HFFc6 (cell line): ENCODE measurements around the gene NHSL2. TPM values are rescaled to one million over a fixed set of nuclear protein-coding genes. Genes with fewer than 3 reads are reported as not detected.

Experiments used
- DNase-seq: peaks from one replicate; pipeline ENCODE4 v3.0.0-alpha.2; 2018
- H3K27ac Mint-ChIP-seq: 2 replicates; pipeline ENCODE4 v1.8.0; 2020; ENCODE audit warnings: mild to moderate bottlenecking, mixed read lengths
- H3K27me3 Mint-ChIP-seq: 2 replicates; pipeline ENCODE4 v1.8.0; 2021; ENCODE audit warnings: mild to moderate bottlenecking, moderate library complexity, mixed read lengths; ENCODE audit not compliant: insufficient read depth
- H3K36me3 Mint-ChIP-seq: 2 replicates; pipeline ENCODE4 v1.8.0; 2021; ENCODE audit warnings: low read depth, mixed read lengths
- H3K4me1 Mint-ChIP-seq: 2 replicates; pipeline ENCODE4 v1.8.0; 2020; ENCODE audit warnings: low read depth, mixed read lengths
- H3K4me3 Mint-ChIP-seq: 2 replicates; pipeline ENCODE4 v1.8.0; 2020; ENCODE audit warnings: mild to moderate bottlenecking, moderate library complexity, mixed read lengths
- H3K9me3 Mint-ChIP-seq: 2 replicates; pipeline ENCODE4 v1.8.0; 2020; ENCODE audit warnings: mild to moderate bottlenecking, mixed read lengths
- total RNA-seq, 6 experiments: library from RNA; stranded (reverse); fragmentation: NEBNext Ultra II Directional; extraction: Animal tissue kit (Norgen Biotek cat#: 25700); gene quantifications; 2 replicates in 1 of 6; 3 replicates in 5 of 6; pipeline ENCODE4 v1.2.3, GENCODE V29; 2021
- TF ChIP-seq, protein P1 (sequence below): fragments of 200-600 bp; sonication (generic); IDR thresholded peaks from 2 replicates; pipeline ENCODE4 v1.5.0; 2021; ENCODE audit warnings: antibody characterized with exemption, mild to moderate bottlenecking

NHSL2 gene
- total RNA-seq, 6 experiments from 2014 or later, result 0.28 to 1.1 (median 0.52) TPM

DNA sequence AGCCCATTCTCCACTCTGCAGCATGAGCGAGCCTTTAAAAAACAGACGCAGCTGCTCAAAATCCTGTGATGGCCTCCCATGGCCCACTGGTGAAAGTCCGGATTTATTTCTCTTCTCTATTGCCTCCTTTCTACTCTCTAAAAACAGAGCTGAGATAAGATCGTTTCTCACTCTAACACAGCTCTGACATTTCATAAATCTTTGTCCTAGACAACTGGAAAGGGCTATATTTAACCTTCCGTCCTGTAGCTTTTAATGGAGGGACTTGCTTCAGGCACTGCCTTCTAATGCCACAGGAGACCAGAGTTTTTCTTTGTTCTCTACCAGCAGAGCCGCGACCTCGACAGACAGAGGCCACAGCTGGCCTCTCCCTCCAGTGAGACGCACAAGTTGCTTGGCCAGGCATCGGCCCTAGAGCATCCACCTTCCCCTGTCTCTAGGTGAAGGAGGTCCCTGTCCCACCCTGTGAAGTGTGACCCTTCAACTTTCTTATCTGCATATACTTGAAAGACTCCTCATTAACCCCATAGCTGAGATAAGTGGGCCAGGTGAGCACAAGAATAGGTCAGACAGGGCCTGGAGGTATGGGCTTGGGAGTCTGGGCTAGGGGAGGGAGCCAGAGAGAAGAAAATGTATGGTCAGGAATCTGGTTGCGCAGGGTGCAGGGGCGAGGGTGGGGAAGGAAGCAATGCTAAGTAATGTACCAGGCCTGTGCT, 171.1 kb downstream of the NHSL2 start:
- Mint-ChIP-seq H3K4me1 (no peaks in the 10 kb centered on the region), H3K36me3 (no peaks in the 10 kb centered on the region), H3K27ac (no peak overlapping the region), H3K9me3 (no peaks in the 10 kb centered on the region), H3K27me3 (peaks cover 10% of the 10 kb centered on the region), H3K4me3 (no peak overlapping the region)
- no peak for DNase-seq
- TF ChIP-seq, protein P1, sequence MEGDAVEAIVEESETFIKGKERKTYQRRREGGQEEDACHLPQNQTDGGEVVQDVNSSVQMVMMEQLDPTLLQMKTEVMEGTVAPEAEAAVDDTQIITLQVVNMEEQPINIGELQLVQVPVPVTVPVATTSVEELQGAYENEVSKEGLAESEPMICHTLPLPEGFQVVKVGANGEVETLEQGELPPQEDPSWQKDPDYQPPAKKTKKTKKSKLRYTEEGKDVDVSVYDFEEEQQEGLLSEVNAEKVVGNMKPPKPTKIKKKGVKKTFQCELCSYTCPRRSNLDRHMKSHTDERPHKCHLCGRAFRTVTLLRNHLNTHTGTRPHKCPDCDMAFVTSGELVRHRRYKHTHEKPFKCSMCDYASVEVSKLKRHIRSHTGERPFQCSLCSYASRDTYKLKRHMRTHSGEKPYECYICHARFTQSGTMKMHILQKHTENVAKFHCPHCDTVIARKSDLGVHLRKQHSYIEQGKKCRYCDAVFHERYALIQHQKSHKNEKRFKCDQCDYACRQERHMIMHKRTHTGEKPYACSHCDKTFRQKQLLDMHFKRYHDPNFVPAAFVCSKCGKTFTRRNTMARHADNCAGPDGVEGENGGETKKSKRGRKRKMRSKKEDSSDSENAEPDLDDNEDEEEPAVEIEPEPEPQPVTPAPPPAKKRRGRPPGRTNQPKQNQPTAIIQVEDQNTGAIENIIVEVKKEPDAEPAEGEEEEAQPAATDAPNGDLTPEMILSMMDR, result no peak

DNA sequence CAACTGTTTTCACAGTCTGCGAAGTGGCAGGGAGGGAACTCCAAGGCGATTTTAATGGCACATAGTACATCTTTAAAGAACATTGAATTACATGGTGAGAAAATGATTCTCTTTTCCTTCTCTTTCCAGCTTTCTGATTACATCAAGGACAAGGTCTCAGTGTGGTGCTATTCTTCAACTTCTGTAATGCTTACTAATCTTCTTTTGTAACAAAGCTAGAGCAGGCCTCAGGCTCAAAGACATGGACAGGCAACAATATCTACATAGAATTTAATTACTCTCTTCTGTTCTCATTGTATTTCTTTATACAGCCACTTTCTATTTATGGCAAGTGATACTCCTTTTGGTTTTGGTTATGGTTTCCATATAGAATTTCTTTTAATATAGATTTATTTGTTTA, 172.6 kb downstream of the NHSL2 start:
- H3K27ac Mint-ChIP-seq, result no peak overlapping the region
- H3K4me3 Mint-ChIP-seq, result no peak overlapping the region

DNA sequence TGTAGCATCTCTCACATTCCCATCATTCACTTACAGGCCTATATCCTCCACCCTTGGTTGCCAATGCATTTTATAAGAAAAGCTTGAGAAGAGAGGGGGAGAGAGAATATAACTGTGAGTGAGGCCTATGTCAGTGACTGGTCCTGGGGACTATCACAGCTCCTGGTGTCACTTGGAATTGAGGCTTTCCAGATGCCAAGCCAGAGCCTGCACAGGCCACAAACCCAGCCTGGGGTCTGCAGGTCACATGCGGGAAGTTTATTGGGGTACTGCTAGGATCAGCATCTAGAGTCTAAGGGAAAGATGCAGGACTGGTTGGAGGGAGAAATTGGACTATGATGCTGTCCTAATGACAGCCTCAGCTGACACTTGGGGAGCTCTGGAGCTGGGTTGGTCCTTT, 173.5 kb downstream of the NHSL2 start:
- H3K36me3 Mint-ChIP-seq, result no peaks in the 10 kb centered on the region
- peaks cover 10% of the 10 kb centered on the region for H3K27me3 Mint-ChIP-seq
- no peaks in the 10 kb centered on the region for H3K9me3 Mint-ChIP-seq
- TF ChIP-seq, protein P1, result no peak
- no peak overlapping the region for H3K27ac Mint-ChIP-seq
- no peak overlapping the region for H3K4me3 Mint-ChIP-seq
- DNase-seq, result no peak
- H3K4me1 Mint-ChIP-seq, result no peaks in the 10 kb centered on the region

More for the DNA sequence above, 172.6 kb downstream of the NHSL2 start:
- Mint-ChIP-seq H3K36me3 (no peaks in the 10 kb centered on the region), H3K9me3 (no peaks in the 10 kb centered on the region), H3K27me3 (peaks cover 8% of the 10 kb centered on the region), H3K4me1 (no peaks in the 10 kb centered on the region)
- DNase-seq, result no peak
- TF ChIP-seq, protein P1, result no peak

DNA sequence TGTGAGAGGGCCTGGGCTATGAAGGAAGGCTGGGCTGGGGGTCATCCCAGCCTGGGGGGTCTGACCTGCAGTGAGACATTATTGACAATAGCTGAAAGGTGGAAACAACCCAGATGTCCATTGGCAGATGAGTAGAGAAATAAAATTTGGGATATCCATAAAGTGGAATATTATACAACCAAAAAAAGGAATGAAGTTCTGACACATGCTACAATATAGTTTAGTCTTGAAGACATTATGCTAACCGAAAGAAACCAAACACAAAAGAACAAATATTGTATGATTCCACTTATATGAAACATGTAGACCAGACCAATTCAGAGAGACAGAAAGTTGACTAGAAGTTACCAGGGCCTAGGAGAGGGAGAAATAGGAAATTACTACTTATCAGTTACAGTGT, 176.3 kb downstream of the NHSL2 start:
- peaks cover 12% of the 10 kb centered on the region for H3K27me3 Mint-ChIP-seq
- no peak overlapping the region for H3K4me3 Mint-ChIP-seq
- H3K4me1 Mint-ChIP-seq, result no peaks in the 10 kb centered on the region
- H3K9me3 Mint-ChIP-seq, result no peaks in the 10 kb centered on the region
- TF ChIP-seq, protein P1, result no peak
- no peaks in the 10 kb centered on the region for H3K36me3 Mint-ChIP-seq
- H3K27ac Mint-ChIP-seq, result no peak overlapping the region
- no peak for DNase-seq

DNA sequence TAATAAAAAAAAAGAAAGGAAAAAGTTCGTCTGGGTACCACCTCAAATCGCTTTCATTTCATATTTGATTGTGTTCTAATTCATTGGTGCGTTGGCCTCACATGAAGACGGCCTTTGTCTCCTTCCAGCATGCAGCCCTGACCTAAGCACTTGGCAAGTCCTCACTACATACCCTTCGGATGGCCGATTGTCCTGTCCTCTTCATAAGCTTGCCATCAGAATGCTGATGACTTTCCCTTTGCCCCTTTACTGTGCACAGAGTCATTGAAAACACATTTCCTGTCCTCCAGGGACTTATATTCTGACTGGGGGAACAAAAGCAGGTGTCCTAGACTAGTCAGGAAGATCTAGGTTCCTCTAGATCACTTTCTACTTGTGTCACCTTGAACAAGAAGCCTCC, 178.1 kb downstream of the NHSL2 start:
- Mint-ChIP-seq H3K36me3 (no peaks in the 10 kb centered on the region), H3K9me3 (no peaks in the 10 kb centered on the region), H3K27ac (no peak overlapping the region), H3K27me3 (peaks cover 12% of the 10 kb centered on the region), H3K4me3 (no peak overlapping the region), H3K4me1 (no peaks in the 10 kb centered on the region)
- no peak for DNase-seq
- TF ChIP-seq, protein P1, result no peak
